HuH-7.5 (cell line): ENCODE measurements around the gene NLGN1.

ENCODE experiments used
- DNase-seq: peaks from one replicate; pipeline ENCODE4 v3.0.0; 2011; ENCODE audit warnings: low spot score

The NLGN1 gene

DNA sequence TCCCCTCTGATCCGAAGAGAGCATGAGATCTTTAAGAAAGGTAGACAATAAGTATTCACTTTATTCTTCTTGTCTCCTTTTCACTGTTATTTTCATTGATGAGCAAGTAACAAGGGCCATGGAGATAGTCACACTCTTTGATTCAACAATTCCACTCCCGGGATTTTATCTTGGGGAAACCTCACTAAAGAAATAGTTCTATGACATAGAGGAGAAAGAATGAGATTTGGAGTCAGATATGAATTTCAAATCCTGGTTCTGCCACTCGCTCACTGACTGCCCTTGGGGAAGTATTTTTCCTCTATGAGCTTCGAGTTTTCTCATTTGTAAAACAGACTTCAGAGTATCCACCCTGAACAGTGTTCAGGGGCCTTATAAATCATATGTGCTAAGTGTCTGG lies 514.6 kb downstream of the NLGN1 start:
- DNase-seq = no peak

DNA sequence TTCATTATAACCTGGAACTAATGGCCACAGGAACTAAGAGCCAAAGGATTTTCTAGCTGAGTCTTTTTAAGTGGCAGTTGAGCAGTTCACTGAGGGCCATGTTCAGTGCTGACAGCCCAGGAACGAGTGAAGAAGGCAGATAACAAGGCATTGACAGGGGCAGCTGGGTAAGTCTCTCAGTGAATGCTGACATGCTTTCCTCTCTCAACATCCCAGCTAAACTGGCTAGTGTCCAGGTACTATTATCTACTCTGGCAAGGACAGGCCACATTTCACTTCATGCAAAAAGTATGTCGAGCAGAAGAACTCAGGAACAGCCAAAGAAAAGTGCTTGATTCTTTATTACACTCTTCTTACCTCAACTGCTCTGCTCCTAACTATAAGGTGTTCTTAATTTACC lies 515.9 kb downstream of the NLGN1 start:
- no peak for DNase-seq

DNA sequence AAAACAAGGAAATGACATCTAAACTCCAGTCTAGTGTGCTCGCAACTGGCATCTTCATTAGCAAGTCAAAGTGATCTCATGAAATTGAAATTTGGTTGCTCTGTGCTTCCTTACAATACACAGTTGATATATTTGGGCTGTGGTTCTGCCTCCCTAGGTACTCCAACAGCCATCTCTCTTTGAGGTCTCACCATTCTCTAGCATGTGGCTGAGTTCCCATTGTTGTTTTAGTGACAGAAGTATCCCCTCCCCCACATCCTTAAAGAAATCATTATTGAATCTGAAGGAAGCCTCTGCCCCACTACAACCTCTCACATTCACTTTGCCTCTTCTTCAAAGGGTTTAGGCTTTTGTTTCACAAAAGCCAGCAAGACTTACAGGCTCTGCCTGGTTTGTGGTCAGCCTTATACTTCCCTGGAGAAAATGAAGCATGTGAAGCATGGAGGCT lies 516.5 kb downstream of the NLGN1 start:
- no peak for DNase-seq

DNA sequence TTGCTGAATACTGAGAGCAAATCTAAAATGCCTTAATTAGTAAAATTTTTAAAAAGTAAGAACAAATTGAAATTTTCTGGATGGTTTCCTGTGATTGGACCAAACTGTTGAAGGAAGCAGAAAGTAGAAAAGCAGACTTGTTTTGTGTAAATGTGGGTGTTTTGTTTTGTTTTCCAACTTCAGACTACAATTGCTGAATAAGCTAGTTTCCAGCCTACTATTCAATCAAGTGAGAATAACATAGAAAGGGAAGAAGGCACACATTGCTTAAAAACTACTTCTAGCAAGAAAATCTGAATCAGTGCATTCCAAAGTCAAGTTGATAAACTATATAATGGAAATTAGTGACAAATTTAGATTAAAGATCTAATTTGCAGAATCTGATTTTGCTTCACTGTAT lies 519.3 kb downstream of the NLGN1 start:
- DNase-seq = no peak

DNA sequence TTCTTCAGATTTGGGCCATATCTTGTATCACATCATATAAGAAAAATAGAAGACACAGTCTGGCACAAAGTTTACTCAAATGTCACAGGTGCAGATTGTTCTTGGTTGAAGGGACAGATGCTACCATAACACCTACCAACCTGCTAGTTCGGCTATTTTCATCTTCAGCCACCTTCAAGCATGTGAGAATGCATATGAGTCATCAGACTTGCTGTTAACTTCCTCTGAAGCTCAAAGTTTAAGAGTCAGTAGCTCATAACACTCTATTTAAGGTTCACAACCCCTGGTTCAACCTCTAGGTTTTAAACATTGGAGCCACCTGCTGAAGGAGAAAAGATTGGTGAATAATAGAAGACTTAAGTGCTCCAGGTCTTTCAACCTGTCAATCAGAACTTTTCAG lies 522.8 kb downstream of the NLGN1 start:
- DNase-seq = no peak

DNA sequence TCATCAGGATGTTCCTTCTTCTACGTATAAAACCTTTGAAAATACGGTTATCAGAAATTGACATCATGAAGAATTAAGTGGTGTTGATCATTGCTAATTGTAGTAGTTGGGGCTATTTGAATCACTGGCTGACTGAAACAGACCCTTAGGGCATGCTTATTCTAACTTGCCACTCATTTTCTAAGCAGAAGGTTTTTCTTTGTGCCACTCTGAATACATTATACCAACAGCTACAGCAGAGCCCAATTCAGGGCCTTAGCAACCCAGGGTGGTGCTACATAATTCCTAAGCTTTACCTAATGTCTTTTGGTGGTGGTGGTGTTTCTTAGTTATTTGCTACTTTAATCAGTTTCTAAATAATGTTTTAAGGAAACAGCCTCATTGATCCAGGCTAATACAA lies 524.2 kb downstream of the NLGN1 start:
- DNase-seq = no peak

DNA sequence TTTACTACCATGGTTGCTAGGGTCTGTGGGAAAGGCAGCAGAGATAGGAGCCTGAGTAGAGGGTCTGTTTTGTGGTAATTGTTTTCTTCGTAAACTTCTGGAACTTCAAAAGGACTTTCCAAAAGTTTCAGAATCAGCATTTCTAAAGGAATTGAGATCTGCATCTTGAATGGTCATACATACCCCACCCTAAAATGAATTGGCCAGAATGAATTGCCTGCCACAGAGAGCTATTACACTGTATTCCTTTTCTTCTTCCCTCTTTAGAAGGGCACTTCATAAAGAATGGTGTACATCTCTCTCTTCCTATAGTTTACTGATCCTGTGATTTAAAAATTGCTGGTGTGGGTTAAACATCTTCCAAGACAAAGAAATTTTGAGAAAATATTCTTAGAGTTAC lies 525.7 kb downstream of the NLGN1 start:
- DNase-seq = no peak

DNA sequence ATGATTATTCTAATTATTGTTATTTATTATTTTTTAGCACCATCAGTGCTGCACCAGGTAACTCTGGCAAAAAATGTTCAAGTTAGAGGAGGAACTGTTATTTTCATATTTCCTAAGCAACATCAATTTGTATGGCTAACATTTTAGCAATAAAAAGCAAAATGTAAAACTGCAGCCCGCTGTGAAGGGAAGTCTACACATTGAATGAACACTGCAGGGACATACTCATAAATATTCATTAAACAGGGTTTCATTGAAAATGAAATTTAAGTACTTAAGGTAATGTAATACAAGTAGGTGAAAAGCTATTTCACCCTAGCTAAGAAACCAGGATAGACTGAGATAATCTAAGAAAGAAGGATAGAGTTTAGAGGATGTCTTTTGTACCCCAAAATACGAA lies 532.7 kb downstream of the NLGN1 start:
- no peak for DNase-seq

DNA sequence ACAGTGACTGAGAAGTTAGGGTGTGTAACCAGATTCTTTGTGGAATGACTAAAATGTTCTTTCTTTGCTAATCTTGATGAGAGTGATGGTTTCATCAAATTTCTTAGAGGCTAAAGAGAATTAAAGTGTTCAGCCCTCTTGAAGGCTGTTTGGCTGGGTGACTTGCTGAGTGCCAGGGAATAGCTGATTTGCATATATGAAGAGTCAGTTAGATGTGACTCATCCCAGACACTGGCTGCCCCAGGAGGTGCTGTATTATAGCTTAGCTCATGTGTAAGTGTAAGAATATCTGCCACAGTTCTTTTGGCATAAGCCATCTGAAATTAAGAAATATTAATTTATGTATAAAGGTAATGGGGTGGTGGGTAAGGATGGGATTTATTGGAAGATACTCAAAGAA lies 535.1 kb downstream of the NLGN1 start:
- DNase-seq = no peak

DNA sequence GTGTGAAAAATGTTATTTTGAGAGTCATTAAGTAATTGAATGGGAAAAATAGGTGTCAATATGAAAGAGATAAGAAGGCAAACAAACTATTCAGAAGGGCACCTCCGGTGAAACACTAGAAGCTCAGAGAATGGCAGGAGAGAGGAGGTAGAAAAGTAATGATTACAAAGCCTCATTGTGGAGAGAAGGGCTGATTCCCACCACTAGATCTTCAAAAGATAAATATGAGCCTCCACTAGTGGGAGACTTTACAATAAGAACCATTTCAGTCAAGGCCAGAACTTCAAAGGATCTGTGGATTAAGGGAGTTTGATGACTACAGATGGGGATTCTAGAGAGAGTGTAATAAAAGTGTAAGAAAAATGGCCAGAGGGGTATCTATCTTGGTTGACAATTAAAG lies 535.6 kb downstream of the NLGN1 start:
- DNase-seq = no peak

DNA sequence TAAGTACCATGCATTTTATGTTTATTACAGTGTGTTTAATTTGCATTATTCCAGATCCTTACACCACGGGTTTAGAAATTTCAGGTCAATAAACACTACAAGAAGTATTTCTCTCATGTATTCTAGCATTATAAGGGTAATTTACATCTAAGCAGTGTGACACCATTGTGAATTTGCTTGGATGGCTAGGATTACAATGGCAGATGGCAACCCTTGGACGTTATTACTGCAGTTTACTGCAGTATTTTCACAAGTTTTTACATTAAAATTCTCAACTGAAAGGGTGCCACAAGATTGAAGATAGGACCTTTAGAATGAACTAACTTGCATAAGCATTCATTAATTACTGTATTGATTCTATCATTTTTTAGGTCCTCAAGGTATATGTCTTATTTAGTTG lies 538.8 kb downstream of the NLGN1 start:
- DNase-seq = no peak

DNA sequence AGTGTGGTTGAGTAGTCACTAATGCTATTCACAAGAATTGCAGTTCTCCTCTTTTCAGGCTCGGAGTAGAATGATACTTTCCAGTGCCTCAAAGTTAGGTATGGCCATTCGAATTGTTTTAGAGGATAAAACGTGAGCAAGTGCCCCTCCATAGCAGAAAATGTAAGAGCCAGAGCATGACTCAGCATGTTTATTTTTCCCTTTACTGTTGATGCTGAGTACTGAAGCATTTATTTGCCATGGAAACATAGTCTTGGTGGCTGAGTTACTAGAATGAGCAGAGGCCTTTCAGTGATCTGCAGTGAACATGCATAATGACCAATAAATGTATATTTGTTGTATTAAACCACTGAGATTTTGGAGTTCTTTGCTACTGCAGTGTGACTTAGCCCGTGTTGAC lies 540.6 kb downstream of the NLGN1 start:
- no peak for DNase-seq

DNA sequence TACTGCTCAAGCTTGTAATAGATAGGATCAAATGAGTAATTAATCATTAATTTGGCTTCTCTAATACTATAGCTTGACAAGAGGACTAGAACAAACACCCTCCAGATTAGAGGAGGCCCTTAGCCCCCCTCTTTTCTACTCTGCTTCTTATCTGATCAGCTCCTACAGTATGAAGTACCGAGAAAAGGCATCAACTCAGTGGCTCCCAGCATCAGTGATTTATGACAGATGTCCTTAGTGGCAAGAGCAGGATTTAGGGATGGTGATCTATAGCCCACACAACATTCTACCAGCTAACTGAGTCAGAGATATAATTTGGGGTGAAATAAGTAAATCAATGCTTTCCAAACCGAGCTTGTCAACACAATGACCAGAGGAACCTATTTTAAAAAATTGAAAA lies 541.1 kb downstream of the NLGN1 start:
- no peak for DNase-seq

DNA sequence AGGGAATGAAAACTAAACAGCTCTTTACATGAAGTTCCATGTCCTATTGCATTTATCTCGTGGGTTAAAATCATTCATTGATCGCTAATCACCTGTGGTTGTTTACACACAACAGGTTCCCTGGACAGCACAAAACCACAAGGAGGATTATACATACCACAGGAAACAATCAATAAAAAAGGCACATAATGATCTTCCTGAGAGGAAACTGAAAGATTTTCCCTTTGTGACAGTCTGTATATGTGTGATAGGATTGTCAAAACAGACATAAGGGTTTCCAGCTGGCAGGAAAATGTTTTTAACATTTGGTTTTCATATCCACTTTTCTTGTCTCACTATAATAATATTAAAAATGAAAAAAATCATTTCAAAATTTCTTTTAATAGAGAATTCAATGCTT lies 541.8 kb downstream of the NLGN1 start:
- no peak for DNase-seq

DNA sequence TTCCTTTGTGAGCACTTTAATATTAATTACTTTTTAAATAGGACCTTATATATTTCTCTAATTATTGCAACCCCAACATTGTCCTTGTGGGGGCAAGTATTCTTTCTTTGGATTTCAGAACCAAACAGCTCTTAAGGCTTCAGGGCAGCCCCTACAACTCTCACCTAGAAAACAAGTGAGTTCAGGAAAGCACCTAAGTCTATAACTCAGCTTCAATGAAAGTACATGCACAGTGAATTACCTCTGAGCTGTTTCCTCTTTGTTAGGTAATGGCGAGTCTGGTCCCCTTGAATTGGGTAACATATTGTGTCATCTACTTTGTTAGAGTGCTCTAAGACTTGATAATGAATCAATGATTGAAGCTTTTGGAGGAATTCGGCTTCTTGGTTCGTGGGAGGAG lies 545.7 kb downstream of the NLGN1 start:
- no peak for DNase-seq

DNA sequence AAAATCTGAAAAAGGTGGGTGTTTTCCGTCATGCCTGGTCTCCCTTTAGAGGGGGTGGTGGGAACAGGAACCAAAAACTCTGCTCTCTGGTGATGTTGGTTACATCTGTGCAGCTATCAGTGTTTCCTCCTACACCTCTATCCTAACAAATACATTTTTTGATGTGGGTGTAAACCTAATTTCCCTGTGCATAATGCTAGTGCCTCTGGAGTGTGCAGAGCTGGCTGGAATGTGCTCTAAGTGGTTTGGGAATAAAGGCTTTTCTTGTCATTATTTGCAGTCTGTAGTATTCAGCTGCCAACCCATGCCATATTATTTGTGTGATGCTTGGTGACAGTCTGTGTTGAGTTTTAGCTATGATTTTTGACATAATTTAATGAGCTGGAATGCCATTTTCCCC lies 547.6 kb downstream of the NLGN1 start:
- no peak for DNase-seq

DNA sequence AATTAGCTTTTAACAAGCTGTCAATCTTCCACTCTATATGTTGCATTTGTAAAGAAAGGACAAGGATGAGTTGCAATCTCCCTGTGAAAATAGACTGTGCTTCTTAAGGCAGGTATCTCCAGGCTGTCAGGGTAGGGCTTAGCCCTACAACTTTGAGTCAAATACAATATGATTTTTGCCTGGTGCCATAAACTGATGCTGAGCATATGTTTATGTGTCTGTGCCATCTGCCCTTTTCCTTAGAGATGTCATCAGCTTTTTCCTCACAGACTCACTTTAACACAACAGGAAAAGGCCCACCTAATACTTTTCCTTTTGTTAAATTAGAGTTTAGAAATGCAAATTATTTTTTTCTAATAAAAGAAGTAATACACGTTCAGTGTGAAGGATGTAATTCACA lies 548.3 kb downstream of the NLGN1 start:
- DNase-seq = no peak

DNA sequence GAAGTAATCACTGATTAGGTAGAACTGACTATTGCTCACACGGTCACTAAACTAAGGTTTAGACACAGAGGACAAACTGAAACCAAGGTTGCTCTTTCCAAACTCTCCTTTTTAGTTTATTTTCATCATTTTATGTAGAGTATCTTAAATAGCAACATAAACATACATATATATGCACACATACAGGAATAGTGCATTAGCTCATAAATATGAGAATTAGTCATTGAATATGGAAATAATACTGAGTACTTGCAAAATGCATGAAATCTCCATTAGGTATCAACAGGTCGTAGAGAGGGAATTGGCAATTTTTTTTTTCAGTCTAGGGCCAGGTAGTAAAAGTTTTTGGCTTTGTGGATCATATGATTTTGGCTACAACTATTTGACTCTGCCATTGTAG lies 557.1 kb downstream of the NLGN1 start:
- DNase-seq = no peak

DNA sequence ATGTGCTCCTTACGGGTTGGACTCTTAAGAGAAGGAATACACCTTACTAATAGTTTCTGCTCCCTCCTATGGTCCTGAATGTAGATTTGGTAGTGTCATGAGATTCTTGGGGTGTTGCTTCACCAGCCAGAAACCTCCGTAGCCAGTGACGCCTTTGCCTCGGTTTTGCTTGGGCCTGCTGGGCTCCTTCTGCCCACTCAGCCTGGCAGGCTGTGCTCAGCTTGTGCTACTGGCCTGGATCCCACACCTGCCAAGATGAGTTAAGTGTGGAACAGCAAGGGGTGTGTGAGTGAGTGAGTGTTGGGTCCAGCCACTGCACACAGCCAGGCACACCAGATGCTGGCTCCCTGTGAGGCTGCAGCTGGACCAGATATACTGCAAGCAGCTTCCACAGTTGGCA lies 560.1 kb downstream of the NLGN1 start:
- DNase-seq = no peak

DNA sequence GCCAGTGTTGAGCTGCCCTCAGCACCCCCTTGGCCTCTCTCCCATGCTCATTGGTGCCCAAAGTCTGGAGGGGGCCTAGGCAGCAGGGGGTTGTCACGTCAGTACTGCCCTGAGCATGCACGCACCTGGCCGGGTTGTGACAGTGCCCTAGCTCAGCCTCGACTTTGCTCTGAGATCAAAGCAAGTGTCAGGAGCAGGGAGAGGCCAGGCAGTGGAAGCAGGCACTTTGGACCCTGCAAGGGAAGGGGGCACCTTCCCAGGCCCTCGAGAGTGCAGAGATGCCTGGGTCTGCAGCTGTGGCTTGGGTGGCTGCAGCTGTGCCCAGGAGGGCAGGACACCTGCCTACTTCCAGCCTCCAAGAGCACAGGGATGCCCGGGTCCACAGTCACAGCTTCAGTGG lies 561.3 kb downstream of the NLGN1 start:
- no peak for DNase-seq

DNA sequence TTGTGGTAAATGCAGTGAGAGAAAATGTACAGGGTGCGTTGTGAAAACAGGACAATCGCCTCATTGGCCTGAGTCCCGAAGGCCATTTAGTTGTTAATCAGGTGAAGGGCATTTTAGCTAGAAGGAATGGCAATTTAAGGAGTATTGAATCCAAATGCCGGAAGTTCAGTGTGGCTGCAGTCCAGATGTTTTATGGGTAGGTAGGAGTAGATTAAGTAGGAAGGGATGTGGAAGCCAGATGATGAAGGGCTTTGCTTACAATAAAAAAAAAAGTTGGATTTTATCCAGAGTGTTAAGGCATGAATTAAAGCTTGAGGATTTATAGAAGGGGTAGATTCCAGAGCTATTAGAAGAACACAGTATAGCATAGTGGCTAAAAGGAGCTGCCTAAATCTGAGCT lies 572.7 kb downstream of the NLGN1 start:
- DNase-seq = no peak

DNA sequence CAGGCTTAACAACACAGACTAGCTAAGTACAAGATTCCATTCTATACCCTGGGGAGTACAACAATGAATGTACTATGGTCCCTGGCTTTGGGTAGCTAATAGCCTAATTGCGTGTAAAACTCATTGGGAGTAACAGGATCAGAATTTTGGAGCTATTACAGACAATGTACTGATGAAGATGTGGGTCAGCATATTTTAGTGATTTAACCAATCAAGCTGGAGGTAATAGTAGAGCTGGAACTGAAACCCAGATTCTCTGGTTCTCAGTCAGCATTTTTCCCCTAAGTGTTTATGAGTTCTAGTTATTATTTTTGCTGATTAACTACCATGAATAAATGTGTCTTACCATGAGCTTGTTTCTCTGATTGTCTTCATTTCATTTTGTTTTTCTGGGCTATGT lies 578.7 kb downstream of the NLGN1 start:
- DNase-seq = no peak

DNA sequence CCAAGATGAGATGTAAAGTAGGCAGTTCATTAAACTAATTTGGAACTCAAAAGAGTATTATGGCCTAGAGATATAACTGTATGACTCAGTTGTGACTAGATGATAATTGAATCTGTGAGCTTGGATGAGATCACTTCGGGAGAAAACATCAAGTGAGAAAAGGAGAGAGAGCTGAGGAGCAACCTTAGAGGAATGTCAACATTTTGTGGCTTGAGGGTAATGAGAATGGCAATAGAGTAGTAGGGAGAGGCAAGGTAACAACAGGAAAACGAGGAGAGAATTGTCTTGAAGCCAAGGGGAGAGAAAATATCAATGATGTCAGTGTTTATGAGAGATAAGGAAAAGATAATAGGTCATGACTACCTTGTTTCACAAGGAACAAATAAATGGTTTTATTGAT lies 580.2 kb downstream of the NLGN1 start:
- DNase-seq = no peak

DNA sequence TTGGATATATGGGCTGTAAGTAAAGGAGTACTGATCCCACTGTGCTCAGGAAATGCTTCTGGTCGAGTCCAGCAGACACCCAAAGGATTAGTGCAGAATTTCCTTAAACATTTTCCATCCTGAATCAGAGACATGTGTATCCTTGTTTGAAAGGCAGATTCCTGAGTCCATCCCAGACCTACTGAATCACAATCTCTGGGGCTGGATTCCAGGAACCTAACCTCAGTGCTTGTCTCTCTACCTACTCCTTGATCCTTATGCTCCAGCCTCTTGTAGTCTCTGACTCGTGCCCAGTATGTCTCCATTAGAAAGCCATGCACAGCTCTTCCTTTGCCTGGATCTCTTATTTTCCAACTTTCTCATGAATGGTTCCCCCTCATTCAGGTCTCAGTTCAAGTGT lies 585.8 kb downstream of the NLGN1 start:
- no peak for DNase-seq

DNA sequence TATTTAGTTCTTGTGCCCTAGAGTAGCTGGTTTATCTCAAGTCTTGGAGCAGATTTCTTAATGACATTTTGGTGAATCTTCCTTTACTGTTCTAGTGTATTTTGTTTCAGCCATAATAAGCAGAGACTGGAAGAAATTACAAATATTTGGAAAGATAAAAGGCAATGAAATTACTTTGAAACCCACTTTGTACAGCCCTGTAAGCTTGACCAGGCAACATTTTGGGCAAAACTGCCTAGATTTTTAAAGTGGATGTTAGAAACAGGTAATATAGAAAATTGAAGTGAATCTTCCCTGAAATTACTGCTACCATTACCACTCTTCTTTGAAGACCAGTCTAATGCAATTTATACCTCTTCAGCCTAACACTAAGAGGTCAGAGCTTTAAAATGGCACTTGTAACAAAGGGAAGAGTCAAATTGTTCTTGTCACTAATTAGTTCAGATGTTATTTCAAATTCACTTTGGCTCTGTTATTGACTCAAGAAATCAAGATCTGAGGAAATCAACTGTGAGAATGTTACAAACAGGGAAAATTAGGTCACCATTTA lies 589.4 kb downstream of the NLGN1 start:
- DNase-seq = no peak
